GM13977 (cell line): ENCODE measurements around the gene SLC9A4.

ENCODE experiments used
- DNase-seq: peaks from one replicate; pipeline ENCODE4 v3.0.0; 2012; ENCODE audit warnings: low spot score
- CTCF ChIP-seq: IDR thresholded peaks from 2 replicates; pipeline ENCODE4 v1.5.1; 2012; ENCODE audit warnings: mild to moderate bottlenecking, control low read depth; ENCODE audit not compliant: insufficient read depth; ENCODE audit errors: extremely low read depth, missing control alignments
- in situ Hi-C: fragments of 300-500 bp; cut with MboI; formaldehyde crosslinking; loops from one replicate; pipeline ENCODE4 v1.12.0; 2022; ENCODE audit warnings: low sequenced_read_pairs, low pct_unique_long_range_greater_than_20kb, mixed read lengths, inconsistent platforms; ENCODE audit not compliant: unreplicated experiment

The SLC9A4 gene

DNA sequence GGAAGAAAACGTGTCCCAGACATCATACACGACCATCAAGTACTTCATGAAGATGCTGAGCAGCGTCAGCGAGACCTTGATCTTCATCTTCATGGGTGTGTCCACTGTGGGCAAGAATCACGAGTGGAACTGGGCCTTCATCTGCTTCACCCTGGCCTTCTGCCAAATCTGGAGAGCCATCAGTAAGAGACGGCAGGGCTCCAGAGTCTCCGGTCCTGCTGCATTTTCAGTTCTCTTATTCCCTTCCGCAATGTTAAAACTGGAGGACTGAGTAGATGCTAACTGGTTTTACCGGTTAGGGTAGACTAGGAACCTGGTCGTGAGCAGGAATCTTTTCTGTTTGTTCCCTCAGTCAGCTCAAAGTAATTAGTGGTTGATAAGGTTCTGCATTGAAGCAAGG lies 32.3 kb downstream of the SLC9A4 start:
- in situ Hi-C loops, result no loop called here
- no peak for DNase-seq
- no peak for TF ChIP-seq CTCF

DNA sequence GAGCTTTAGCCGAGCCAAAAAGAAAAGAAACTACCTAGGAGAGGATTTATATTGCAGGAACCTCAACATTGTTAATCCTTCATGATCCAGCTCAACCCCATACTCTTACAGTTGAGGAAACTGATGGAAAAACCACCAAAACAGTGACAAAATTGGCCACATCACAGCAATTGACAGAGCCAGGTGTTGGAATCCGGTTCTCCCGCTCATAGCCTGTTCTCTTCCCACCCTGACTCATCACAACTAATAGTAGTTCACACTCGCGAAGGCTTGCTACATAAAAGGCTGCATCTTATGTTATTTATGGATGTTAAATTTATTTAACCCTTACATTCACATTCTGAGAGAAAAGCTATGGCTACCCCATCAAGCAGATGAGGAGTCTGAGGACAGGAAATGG lies 33.7 kb downstream of the SLC9A4 start:
- DNase-seq, result no peak
- in situ Hi-C loops, result no loop called here
- no peak for TF ChIP-seq CTCF

DNA sequence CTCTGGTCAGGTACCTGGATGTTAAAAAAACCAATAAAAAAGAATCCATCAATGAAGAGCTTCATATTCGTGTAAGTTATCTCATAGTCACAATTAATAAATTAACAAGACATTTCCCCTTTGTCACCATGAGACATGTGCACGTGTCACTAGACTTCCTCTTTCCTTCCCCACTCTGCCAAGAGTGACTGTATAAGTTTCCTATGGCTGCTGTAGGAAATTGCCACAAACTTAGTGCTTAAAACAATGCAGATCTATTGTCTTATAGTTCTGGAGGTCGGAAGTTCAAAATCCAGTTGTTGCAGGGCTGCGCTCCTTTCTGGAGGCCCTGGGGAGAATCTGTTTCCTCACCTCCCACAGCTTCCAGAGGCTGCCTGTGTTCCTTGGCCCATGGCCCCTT lies 35.8 kb downstream of the SLC9A4 start:
- DNase-seq, result no peak
- TF ChIP-seq CTCF, result no peak
- in situ Hi-C loops, result no loop called here

GRCh38 chr2:102509749-102510148 lies 36.7 kb downstream of the SLC9A4 start:
- in situ Hi-C loops, result no loop called here
- DNase-seq, result peak; percentile 26

DNA sequence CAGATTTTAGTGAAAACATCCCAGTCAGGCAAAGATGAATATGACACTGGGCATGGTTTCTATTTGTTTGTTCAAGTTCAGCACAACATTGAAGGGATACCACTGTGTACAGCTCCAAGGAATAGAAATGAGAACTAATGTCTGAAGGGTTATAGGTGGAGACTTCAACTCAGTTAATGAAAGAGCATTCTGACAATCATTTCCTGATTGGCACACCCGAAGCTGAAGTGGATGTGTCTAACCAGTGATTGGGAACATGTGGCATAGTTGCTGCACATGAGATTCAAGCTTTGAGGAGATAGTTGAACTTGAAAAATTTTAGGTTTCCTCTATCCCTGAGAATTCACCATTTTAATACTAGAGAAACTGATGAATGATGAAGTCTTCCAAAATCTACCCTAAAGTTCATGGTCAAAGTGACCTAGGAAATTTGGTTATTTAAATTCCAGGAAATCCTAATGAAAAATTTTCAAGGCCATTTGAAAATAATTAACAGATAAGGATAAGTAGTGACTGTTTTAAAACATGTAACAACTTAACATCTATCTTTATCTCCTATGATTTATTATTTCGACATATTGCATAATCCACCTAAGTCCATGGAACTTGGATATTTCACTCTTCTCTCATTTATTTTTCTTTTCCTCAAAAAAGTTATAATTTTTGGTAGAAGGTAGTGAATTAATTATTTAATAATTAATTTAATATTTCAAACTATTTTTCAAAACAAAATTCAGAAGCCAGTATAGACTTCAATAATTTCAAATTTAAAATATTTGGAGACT lies 38.0 kb downstream of the SLC9A4 start:
- no peak for TF ChIP-seq CTCF
- in situ Hi-C loops, result no loop called here
- DNase-seq, result no peak

More at GRCh38 chr2:102509749-102510148, 36.7 kb downstream of the SLC9A4 start:
- no peak for TF ChIP-seq CTCF

DNA sequence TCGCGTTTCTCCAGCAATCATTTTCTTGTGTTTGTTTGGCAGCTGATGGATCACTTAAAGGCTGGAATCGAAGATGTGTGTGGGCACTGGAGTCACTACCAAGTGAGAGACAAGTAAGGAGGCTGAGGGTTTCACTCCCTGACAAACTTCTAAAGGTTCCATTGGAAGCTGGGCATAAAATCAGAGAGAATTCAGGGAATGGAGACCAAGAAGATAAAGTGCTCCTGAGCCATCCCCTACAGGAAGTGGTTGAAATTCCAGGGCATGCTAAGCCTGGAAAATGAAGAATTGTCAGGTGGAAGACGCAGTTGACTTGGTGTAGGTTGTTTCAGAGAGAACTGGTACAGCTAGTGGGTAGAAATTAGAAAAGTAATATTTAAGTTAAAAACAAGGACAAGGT lies 39.1 kb downstream of the SLC9A4 start:
- no peak for TF ChIP-seq CTCF
- DNase-seq, result no peak
- in situ Hi-C loops, result no loop called here
